ENCODE data around the gene C7orf33. TPM values are rescaled to one million over a fixed set of nuclear protein-coding genes. Genes with fewer than 3 reads are reported as not detected.
"Not testable (repeated sequence)": the region's sequence is repeated elsewhere in the genome, so short reads cannot be mapped to it uniquely, and the experiment has no call there.

The C7orf33 gene
- total and polyA plus RNA-seq, 4 experiments from 2014 or later, result not detected

- no peak for DNase-seq
- H3K4me3 Mint-ChIP-seq, result no peak overlapping the region
- Histone ChIP-seq H3K36me3 (ENCODE audit: insufficient read depth, low read length) (no peaks in the 10 kb centered on the region), H3K27me3 (ENCODE audit: insufficient read depth, low read length) (no peaks in the 10 kb centered on the region), H3K4me3 (ENCODE audit: low read length in 2 of 2) (no peak overlapping the region), H3K4me1 (ENCODE audit: insufficient read depth, low read length) (no peaks in the 10 kb centered on the region), H3K9me3 (ENCODE audit: control insufficient read depth in 1 of 2, low read length in 2 of 2) (no peaks in the 10 kb centered on the region), H3K27ac (ENCODE audit: low read depth, low read length) (no peak overlapping the region)
- no peaks in the 10 kb centered on the region for H3K36me3 Mint-ChIP-seq
- H3K27ac Mint-ChIP-seq, result no peak overlapping the region
- ChIA-PET POLR2A (ENCODE audit: partially characterized antibody) (no interaction called here), CTCF (ENCODE audit: partially characterized antibody) (no interaction called here)
- no peaks in the 10 kb centered on the region for H3K9me3 Mint-ChIP-seq
- peaks cover 0 to 6% of the 10 kb centered on the region in 2 donors for H3K27me3 Mint-ChIP-seq
- intact Hi-C loops (cut with micrococcal nuclease), result no loop called here
- H3K4me1 Mint-ChIP-seq, result peaks cover 2 to 8% (median 4%) of the 10 kb centered on the region in 4 donors
Observed at GRCh38 chr7:148588670-148589131, 1.9 kb upstream of the C7orf33 start.

GRCh38 chr7:148589640-148590039 is 926 bp upstream of the C7orf33 start:
- Mint-ChIP-seq H3K36me3 (no peaks in the 10 kb centered on the region), H3K4me1 (peaks cover 0 to 4% (median 0%) of the 10 kb centered on the region in 4 donors), H3K4me3 (no peak overlapping the region), H3K27me3 (peaks cover 0 to 8% of the 10 kb centered on the region in 2 donors), H3K27ac (no peak overlapping the region), H3K9me3 (no peaks in the 10 kb centered on the region)
- Histone ChIP-seq H3K27me3 (ENCODE audit: insufficient read depth, low read length) (no peaks in the 10 kb centered on the region), H3K27ac (ENCODE audit: low read depth, low read length) (no peak overlapping the region), H3K36me3 (ENCODE audit: insufficient read depth, low read length) (no peaks in the 10 kb centered on the region), H3K9me3 (ENCODE audit: control insufficient read depth in 1 of 2, low read length in 2 of 2) (no peaks in the 10 kb centered on the region), H3K4me1 (ENCODE audit: insufficient read depth, low read length) (no peaks in the 10 kb centered on the region), H3K4me3 (ENCODE audit: low read length in 2 of 2) (no peak overlapping the region)
- ChIA-PET POLR2A (ENCODE audit: partially characterized antibody) (no interaction called here), CTCF (ENCODE audit: partially characterized antibody) (no interaction called here)
- intact Hi-C loops (cut with micrococcal nuclease), result no loop called here
- DNase-seq, result no peak

GRCh38 chr7:148596354-148596753 is 5.8 kb downstream of the C7orf33 start:
- H3K27ac Mint-ChIP-seq; H3K27ac ChIP-seq (ENCODE audit: low read depth, low read length); H3K36me3 Mint-ChIP-seq; intact Hi-C loops (cut with micrococcal nuclease); POLR2A ChIA-PET (ENCODE audit: partially characterized antibody); H3K4me3 ChIP-seq (ENCODE audit: low read length in 2 of 2); H3K4me1 ChIP-seq (ENCODE audit: insufficient read depth, low read length); DNase-seq; H3K9me3 Mint-ChIP-seq; H3K36me3 ChIP-seq (ENCODE audit: insufficient read depth, low read length); H3K9me3 ChIP-seq (ENCODE audit: control insufficient read depth in 1 of 2, low read length in 2 of 2); H3K4me3 Mint-ChIP-seq; H3K4me1 Mint-ChIP-seq; H3K27me3 ChIP-seq (ENCODE audit: insufficient read depth, low read length): not testable (repeated sequence)
- CTCF ChIA-PET (ENCODE audit: partially characterized antibody), result interaction anchor here (1.5 kb wide), 1 partner anchor 12 kb away, joined by 3 read pairs; no protein-coding TSS in a partner anchor
- peaks cover 3 to 17% of the 10 kb centered on the region in 2 donors for H3K27me3 Mint-ChIP-seq

- no peak overlapping the region for H3K4me3 ChIP-seq (ENCODE audit: low read length in 2 of 2)
- Mint-ChIP-seq H3K4me3 (no peak overlapping the region), H3K27me3 (peaks cover 4 to 16% of the 10 kb centered on the region in 2 donors), H3K4me1 (no peaks in the 10 kb centered on the region), H3K27ac (no peak overlapping the region), H3K36me3 (no peaks in the 10 kb centered on the region), H3K9me3 (peaks cover 0 to 5% (median 3%) of the 10 kb centered on the region in 8 donors)
- no peak overlapping the region for H3K27ac ChIP-seq (ENCODE audit: low read depth, low read length)
- peaks cover 0 to 4% of the 10 kb centered on the region in 2 donors for H3K9me3 ChIP-seq (ENCODE audit: control insufficient read depth in 1 of 2, low read length in 2 of 2)
- ChIA-PET CTCF (ENCODE audit: partially characterized antibody) (no interaction called here), POLR2A (ENCODE audit: partially characterized antibody) (no interaction called here)
- DNase-seq, result no peak
- no peaks in the 10 kb centered on the region for H3K4me1 ChIP-seq (ENCODE audit: insufficient read depth, low read length)
- no peaks in the 10 kb centered on the region for H3K27me3 ChIP-seq (ENCODE audit: insufficient read depth, low read length)
- H3K36me3 ChIP-seq (ENCODE audit: insufficient read depth, low read length), result no peaks in the 10 kb centered on the region
- intact Hi-C loops (cut with micrococcal nuclease), result no loop called here
Observed at GRCh38 chr7:148598351-148598750, 7.8 kb downstream of the C7orf33 start.

GRCh38 chr7:148605350-148605749 is 14.8 kb downstream of the C7orf33 start:
- Mint-ChIP-seq H3K4me1 (peaks cover 9 to 17% (median 12%) of the 10 kb centered on the region in 4 donors), H3K9me3 (peaks cover 0 to 33% (median 26%) of the 10 kb centered on the region in 8 donors), H3K4me3 (no peak overlapping the region), H3K27me3 (peaks cover 11% of the 10 kb centered on the region in 2 donors), H3K27ac (peak overlapping the region in 1 of 7 donors; percentile 11), H3K36me3 (peaks cover 0 to 2% of the 10 kb centered on the region in 2 donors)
- Histone ChIP-seq H3K36me3 (ENCODE audit: insufficient read depth, low read length) (no peaks in the 10 kb centered on the region), H3K27ac (ENCODE audit: low read depth, low read length) (no peak overlapping the region), H3K27me3 (ENCODE audit: insufficient read depth, low read length) (no peaks in the 10 kb centered on the region), H3K9me3 (ENCODE audit: control insufficient read depth in 1 of 2, low read length in 2 of 2) (no peaks in the 10 kb centered on the region), H3K4me3 (ENCODE audit: low read length in 2 of 2) (no peak overlapping the region), H3K4me1 (ENCODE audit: insufficient read depth, low read length) (peaks cover 6% of the 10 kb centered on the region)
- ChIA-PET CTCF (ENCODE audit: partially characterized antibody) (no interaction called here), POLR2A (ENCODE audit: partially characterized antibody) (interaction anchor here (0.6 kb wide), 1 partner anchor 94 kb away, joined by 3 read pairs; no protein-coding TSS in a partner anchor)
- no peak for DNase-seq
- intact Hi-C loops (cut with micrococcal nuclease), result no loop called here

DNA sequence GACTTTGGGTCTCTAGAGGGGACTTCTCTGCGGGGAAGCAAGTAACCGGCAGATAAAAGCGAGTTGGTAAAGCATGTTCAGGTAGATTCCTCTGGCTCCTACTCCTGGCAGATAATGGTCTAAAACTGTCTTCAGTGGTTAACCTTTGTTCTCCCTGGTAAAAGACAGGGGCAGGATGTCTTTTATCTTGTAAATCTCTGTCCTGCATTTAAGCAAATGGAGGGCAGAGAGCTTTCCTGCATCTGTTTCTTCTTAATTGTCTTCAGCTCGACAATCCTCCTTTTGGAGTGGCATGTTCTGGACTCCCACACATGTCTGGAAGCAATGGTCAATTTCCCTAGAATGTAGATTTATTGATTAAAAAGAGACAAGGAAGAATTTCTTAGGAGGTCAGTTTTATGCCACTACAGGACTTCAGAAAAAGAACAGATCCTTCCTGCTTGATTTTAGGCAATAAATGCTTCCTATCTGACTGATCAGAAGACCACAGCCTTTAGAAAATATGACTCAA is 16.6 kb downstream of the C7orf33 start:
- ChIA-PET CTCF (ENCODE audit: partially characterized antibody) (interaction anchor here (1.5 kb wide), 1 partner anchor 43 kb away, joined by 3 read pairs; no protein-coding TSS in a partner anchor), POLR2A (ENCODE audit: partially characterized antibody) (interaction anchor here (0.6 kb wide), 1 partner anchor 335 kb away, joined by 3 read pairs; no protein-coding TSS in a partner anchor)
- H3K4me3 Mint-ChIP-seq, result peak overlapping the region in 2 of 8 donors; percentile 28 to 29

DNA sequence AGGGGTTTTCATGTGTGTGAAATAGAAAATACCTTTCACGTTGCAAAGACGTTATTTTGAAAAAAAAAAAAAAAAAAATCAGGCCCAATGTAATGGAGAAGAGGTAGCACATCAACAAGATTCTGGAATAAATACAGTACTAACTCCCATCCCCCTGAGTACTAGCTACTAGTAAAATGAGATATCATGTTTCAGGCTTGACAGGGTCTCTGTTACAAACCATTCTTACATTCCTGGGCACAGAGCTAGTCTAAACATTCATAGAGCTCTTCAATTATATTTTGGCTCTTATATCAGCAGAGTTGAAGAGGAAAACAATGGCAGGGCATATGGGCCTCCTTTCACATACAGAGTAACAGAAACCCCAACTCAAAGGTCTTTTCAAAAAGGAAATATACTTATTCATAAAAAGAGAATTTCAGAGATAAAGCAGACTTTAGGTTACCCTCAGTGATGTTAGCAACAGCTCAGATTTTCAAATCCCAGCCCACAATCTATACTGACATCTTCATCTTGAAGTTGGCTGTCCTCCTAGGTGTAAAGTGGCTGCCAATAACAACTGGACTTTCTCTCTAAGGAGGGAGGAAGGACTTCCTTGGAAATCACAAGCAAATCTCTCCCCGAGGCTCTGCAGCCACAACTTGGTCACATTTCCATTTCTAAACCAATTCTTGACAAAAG is 18.6 kb downstream of the C7orf33 start:
- Histone ChIP-seq H3K36me3 (ENCODE audit: insufficient read depth, low read length) (no peaks in the 10 kb centered on the region), H3K27me3 (ENCODE audit: insufficient read depth, low read length) (no peaks in the 10 kb centered on the region), H3K27ac (ENCODE audit: low read depth, low read length) (no peak overlapping the region), H3K9me3 (ENCODE audit: control insufficient read depth in 1 of 2, low read length in 2 of 2) (no peaks in the 10 kb centered on the region), H3K4me1 (ENCODE audit: insufficient read depth, low read length) (peaks cover 6% of the 10 kb centered on the region), H3K4me3 (ENCODE audit: low read length in 2 of 2) (no peak overlapping the region)
- H3K9me3 Mint-ChIP-seq, result peaks cover 0 to 24% (median 17%) of the 10 kb centered on the region in 8 donors
- no peak for DNase-seq
- POLR2A ChIA-PET (ENCODE audit: partially characterized antibody), result interaction anchor here (0.7 kb wide), 1 partner anchor 42 kb away, joined by 5 read pairs; no protein-coding TSS in a partner anchor
- intact Hi-C loops (cut with micrococcal nuclease), result no loop called here
- H3K4me3 Mint-ChIP-seq, result no peak overlapping the region
- peaks cover 9 to 15% of the 10 kb centered on the region in 2 donors for H3K27me3 Mint-ChIP-seq
- H3K36me3 Mint-ChIP-seq, result peaks cover 0 to 2% of the 10 kb centered on the region in 2 donors
- H3K4me1 Mint-ChIP-seq, result peaks cover 9 to 17% (median 12%) of the 10 kb centered on the region in 4 donors
- CTCF ChIA-PET (ENCODE audit: partially characterized antibody), result interaction anchor here (0.5 to 1.2 kb wide), 5 partner anchors 34 to 357 kb away, joined by 3 to 4 read pairs (median 3); no protein-coding TSS in a partner anchor
- H3K27ac Mint-ChIP-seq, result peak overlapping the region in 1 of 7 donors; percentile 32

More for the DNA sequence above, 16.6 kb downstream of the C7orf33 start:
- Mint-ChIP-seq H3K36me3 (peaks cover 0 to 2% of the 10 kb centered on the region in 2 donors), H3K27me3 (peaks cover 11 to 12% of the 10 kb centered on the region in 2 donors), H3K4me1 (peaks cover 9 to 17% (median 12%) of the 10 kb centered on the region in 4 donors), H3K27ac (no peak overlapping the region), H3K9me3 (peaks cover 0 to 33% (median 26%) of the 10 kb centered on the region in 8 donors)
- peak in 1 of 5 donors; percentile 3 for DNase-seq
- intact Hi-C loops (cut with micrococcal nuclease), result no loop called here
- Histone ChIP-seq H3K36me3 (ENCODE audit: insufficient read depth, low read length) (no peaks in the 10 kb centered on the region), H3K4me3 (ENCODE audit: low read length in 2 of 2) (no peak overlapping the region), H3K27me3 (ENCODE audit: insufficient read depth, low read length) (no peaks in the 10 kb centered on the region), H3K9me3 (ENCODE audit: control insufficient read depth in 1 of 2, low read length in 2 of 2) (no peaks in the 10 kb centered on the region), H3K27ac (ENCODE audit: low read depth, low read length) (no peak overlapping the region), H3K4me1 (ENCODE audit: insufficient read depth, low read length) (peaks cover 6% of the 10 kb centered on the region)

All from CD4-positive, alpha-beta memory T cell (primary cell).